Measurements from ENCODE around the gene LMOD1.
"Not testable (repeated sequence)": the region's sequence is repeated elsewhere in the genome, so short reads cannot be mapped to it uniquely, and the experiment has no call there.

The LMOD1 gene

DNA sequence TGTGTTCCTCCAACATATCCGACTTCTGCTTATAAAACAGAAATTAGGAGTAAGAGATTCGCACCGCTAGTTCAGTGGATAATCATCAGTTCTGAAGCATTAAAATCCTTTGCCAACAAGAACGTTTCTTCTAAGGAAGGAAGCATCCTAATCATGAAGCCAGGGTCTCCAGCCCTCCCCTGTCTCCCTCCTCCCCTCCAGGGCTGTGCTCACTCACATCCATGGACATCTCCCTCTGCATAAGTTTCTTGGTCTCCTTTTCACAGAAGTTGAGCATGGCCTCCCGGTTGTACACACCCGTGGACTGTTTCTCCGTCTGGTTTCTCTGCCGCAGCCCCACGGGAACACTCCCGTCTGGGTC is 505 bp downstream of the LMOD1 start:
- no peak for DNase-seq

- DNase-seq = no peak
These were observed 1.2 kb downstream of the LMOD1 start for GRCh38 chr1:201945157-201945556.

- DNase-seq = no peak
These were observed 1.7 kb downstream of the LMOD1 start for GRCh38 chr1:201944639-201945038.

DNA sequence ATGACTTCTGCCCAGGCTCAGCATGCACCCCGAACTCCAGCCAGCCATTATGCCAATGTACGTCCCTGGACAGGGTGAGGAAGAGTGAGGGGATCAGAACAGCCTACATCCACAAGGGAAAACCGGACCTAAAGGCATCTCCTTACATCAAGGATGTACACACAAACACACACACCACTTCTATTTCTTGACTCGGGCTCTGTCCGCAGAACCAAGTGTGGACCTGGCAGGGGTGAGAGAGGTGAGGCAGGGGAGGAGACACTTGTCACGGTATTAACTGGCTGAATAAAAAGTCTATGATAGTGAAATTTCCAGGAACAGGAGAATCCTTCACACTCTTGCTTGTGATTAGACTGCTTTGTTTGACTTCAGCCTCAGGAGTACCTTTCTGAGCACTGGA is 2.3 kb downstream of the LMOD1 start:
- DNase-seq = no peak

- no peak for DNase-seq
These were observed 4.2 kb downstream of the LMOD1 start for GRCh38 chr1:201942129-201942495.

GRCh38 chr1:201941420-201942128 is 4.8 kb downstream of the LMOD1 start:
- no peak for DNase-seq

- DNase-seq = not testable (repeated sequence)
These were observed 6.0 kb downstream of the LMOD1 start for GRCh38 chr1:201940316-201940715.

DNA sequence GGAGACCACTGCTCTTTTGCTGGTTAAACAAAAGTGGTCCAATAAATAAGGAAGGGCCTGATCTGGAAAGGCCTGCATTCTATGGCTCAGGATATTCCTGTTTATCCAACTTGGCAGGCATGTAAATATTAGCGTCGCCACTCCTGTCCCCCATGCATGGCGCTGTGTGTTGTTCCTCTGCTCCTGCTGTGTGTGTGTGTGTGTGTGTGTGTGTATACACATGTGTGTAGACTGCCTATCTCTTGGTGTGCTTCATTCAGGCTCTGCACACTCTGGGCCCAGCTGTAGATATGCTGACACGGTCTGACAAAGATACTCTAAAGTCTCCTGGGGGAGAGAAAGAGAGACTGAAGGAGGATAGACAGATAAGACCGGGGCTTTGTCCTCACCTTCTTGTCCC is 6.8 kb downstream of the LMOD1 start:
- DNase-seq = no peak

DNA sequence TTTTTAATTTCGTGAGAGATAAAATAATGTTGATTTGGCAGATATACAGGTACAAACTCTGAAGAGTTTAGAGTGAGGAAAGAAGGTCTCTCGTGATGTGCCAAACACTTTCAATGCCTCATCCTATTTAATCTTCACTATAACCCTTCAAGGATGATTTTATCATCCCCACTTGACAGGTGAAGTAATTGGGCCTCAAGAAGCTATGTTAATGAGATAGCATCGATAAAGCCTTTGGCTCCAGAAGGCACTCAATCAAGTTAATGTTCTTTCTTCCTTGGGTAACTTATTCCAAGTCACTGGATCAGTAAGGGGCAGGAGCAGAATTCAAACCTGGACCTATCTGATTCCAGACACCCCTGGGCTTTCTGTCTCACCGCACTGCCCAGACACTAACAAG is 7.2 kb downstream of the LMOD1 start:
- DNase-seq = no peak

DNA sequence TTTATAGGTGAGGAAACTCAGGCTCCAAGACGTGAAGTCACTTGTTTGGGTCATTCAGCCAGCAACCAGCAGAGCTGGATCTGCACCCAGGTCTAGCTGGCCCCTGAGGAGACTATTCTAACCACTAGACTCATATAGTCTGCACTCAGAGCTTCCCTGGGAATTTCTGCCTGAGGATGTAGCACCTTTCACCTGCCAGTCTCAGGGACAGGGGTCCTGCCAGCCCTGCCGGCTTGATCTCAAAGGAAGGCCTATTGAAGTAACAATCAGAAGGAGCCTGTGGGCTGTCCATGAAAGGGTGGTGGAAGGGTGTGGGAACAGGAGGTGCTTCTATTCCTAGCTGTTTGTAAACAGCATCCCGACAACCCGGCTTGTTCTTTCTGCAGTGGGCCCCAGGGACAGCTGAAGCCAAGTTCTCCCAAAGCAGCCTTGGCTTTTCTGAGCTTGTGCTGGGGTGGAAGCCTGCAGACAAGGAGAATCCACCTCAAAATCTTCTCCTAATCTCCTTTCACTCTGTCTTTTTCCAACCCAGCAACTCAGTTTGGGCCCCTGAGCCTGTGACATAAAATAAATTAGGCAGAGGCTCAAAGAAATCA is 7.8 kb downstream of the LMOD1 start:
- no peak for DNase-seq

GRCh38 chr1:201937624-201938213 is 8.6 kb downstream of the LMOD1 start:
- no peak for DNase-seq

DNA sequence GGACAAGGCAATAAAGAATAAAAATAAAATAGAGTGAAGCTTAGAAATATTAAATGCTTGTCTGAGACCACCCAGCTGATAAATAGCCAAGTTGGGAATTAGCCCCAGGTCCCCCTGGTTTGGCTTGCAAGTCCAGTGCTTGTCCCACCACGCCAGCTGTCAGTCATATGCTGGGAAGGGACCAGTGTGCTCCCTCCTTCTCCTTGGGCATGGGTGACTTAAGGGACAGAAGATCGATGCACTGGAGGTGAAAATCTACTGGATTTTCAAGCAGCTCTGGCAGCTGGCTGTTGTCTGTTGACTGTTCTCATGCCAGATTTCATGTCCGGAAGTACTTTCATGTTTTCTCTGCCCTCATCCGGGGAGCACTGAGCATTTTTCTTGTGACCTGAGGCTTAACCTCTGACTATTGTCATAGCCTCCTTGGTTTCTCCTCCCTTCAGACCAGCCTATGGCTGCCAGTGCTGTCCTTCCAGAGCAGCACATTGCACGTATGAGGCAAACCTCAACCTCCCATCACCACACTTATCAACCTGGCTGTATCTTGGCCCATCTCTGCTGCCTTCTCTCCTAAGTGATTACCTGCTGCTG is 12.4 kb downstream of the LMOD1 start:
- DNase-seq = no peak

DNA sequence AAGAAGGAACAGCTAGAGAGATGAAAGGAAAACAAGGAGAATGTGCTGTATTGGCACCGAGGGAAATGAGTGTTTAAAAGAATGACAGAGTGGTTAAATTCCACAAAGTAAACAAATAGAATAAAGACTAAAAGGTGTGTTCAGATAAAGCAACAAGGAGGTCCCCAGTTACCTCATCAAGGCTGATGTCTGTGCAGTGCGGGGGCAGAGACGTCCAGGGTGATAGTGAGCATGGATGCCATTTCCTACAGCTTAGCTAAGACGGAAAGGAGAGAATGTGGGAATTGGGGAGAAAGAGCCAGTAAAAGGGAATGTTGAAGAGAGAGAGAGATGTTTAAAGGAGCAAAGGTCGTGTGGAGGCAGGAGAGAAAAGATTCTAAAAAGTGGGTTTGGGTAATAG is 15.5 kb downstream of the LMOD1 start:
- DNase-seq = no peak

- DNase-seq = no peak
These were observed 16.2 kb downstream of the LMOD1 start for GRCh38 chr1:201930137-201930536.

DNA sequence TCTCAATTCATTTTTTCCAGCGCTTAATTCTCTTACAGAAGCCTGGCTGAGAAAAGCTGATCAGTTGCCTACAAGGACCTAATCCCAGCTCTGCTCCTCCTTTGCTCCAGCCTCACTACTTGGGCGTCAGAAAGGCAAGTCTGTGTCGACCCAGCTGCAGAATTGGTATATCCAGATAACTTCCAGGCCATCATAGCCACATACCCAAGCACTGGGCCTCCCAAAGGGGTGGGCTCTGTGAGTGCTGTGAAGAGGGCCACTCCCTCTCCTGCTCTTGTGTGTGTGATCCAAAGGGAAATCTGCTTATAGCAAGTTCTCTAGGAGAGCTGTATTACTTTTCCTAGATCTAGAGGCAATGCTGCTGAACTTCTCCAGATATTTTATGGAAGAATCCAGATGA is 18.1 kb downstream of the LMOD1 start:
- DNase-seq = no peak

DNA sequence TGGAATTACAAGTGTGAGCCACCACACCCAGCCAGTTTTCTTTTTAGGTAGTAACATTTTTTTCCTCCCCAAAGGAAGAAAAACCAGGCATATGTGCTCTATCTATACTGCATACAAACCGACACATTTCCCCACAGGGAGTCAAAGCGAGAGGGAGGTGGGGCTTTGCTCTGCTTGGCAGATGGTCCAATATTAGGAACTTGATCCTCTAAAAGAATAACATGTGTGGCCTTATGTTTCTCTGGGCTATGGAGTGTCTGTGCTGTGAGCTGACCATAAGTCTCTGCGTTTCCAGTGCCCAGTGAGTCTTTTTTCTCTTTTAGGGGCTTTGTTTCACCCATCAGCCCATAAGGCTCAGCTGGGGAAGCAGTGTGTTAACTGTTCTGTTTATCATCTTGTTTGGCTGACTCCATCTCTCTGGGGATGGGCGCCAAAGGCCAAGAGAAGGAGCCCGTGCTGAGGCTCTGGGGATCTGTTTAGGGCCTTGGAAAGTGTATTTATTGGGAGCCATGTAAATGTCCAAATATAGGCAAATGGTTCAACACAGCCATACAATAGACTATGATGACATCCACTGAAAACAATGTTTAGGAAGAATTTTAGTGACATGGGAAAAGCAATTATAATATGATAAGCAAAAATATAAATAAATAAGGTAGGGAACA is 20.2 kb downstream of the LMOD1 start:
- no peak for DNase-seq

DNA sequence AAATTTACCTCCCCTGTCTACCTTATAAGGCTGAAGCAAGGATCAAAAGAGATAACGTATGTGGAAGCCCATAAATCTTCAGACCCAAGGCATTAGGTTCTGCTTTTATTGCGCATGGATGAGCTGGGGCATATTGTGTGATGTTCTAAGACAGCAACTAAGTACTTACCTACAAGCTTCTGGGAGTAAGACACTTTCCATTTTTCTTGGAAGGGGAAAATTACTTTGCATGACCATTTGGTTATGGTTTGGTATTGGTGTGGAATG is 21.1 kb downstream of the LMOD1 start:
- DNase-seq = no peak

- DNase-seq = no peak
These were observed 24.3 kb downstream of the LMOD1 start for GRCh38 chr1:201921952-201922558.

DNA sequence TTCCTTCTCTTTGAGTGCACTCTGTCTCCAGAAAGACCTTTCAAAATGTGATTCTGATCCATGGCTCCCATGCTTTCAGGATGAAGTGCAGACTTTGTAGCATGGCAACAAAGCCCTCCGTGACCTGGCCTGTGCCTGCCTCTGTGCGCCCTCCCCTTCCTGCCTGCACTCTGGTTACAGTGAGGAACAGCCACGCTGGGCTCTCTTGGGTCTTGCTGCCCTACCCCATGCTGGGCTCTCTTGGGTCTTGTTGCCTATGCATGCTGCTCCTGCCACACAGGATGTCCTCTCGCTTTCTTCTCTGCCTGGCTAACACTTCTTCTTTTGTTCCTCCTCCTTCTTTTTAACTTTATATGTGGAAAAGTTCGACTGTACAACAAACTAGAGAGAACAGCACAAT is 28.0 kb downstream of the LMOD1 start:
- DNase-seq = no peak

- DNase-seq = no peak
These were observed 28.9 kb downstream of the LMOD1 start for GRCh38 chr1:201917362-201918033.

- DNase-seq = no peak
These were observed 29.6 kb downstream of the LMOD1 start for GRCh38 chr1:201916649-201917249.

DNA sequence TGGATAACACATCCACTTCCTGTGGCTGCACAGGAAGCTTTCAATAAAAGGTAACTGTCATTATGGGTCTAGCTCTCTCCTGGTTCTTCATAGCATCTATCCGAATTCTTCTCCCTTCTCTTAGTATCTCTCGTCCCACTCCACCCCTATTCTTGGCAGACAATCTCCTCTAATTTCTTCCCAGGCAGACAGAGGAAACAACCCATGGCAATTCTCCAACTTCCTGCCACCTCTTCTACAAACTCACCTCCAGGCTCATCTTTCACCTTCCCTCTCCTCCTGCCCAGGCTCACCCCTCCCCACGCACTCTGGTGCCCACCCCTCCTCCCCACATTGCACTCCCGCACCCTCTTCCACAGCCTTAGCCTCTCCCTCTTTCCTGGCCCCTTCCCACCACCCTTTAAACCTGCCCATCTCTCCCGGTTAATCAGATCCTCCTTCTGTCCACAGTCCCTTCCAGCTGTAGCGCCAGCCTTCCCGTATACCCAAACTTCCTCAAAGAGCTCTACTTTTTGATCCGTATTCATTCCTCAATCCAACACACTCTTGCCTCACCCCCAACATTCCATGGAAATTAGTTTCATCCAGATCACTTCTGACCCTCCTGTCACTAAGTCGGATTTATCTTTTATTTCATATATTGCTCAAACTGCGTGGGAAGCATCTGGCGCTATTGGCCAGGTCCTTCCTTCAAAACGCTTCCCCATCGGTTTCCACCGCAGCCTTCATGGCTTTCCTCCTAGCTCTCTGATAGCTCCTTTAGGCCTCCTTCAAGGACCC is 31.7 kb downstream of the LMOD1 start:
- no peak for DNase-seq

Measured in CD4-positive, alpha-beta T cell treated with Interleukin-15 for 1 hour (primary cell).